Skin epidermis (tissue), 12 donors: Measurements from ENCODE around the gene PGK1.
"Not testable (repeated sequence)": the region's sequence is repeated elsewhere in the genome, so short reads cannot be mapped to it uniquely, and the experiment has no call there.

ENCODE experiments used
- H3K27ac ChIP-seq, 21 experiments: fragments of 200-600 bp; sonication (generic) in 11 of 21; one replicate each; pipeline ENCODE4 v1.5.0; 2020; ENCODE audit warnings: mild to moderate bottlenecking in 3 of 21, inconsistent platforms in 2 of 21, moderate library complexity in 2 of 21
- H3K4me3 ChIP-seq, 7 experiments: fragments of 200-600 bp; sonication (generic) in 2 of 7; one replicate each; pipeline ENCODE4 v1.5.0; 2020; ENCODE audit warnings: inconsistent platforms in 2 of 7, mild to moderate bottlenecking in 2 of 7, moderate library complexity in 1 of 7

PGK1 gene

GRCh38 chrX:78109458-78109857 is 5.4 kb downstream of the PGK1 start:
- no peak overlapping the region for H3K27ac ChIP-seq
- no peak overlapping the region for H3K4me3 ChIP-seq

- Histone ChIP-seq H3K4me3 (no peak overlapping the region), H3K27ac (no peak overlapping the region)
Observed at GRCh38 chrX:78111140-78111931, 7.3 kb downstream of the PGK1 start.

- Histone ChIP-seq H3K4me3 (no peak overlapping the region), H3K27ac (no peak overlapping the region)
Observed at GRCh38 chrX:78116365-78116764, 12.3 kb downstream of the PGK1 start.

- H3K4me3 ChIP-seq, result no peak overlapping the region
- H3K27ac ChIP-seq, result no peak overlapping the region
Observed at GRCh38 chrX:78116766-78117165, 12.7 kb downstream of the PGK1 start.

- no peak overlapping the region for H3K4me3 ChIP-seq
Observed at GRCh38 chrX:78118628-78119027, 14.6 kb downstream of the PGK1 start.

GRCh38 chrX:78119521-78120227 is 15.6 kb downstream of the PGK1 start:
- no peak overlapping the region for H3K4me3 ChIP-seq
- no peak overlapping the region for H3K27ac ChIP-seq

More at GRCh38 chrX:78118628-78119027, 14.6 kb downstream of the PGK1 start:
- H3K27ac ChIP-seq, result no peak overlapping the region

DNA sequence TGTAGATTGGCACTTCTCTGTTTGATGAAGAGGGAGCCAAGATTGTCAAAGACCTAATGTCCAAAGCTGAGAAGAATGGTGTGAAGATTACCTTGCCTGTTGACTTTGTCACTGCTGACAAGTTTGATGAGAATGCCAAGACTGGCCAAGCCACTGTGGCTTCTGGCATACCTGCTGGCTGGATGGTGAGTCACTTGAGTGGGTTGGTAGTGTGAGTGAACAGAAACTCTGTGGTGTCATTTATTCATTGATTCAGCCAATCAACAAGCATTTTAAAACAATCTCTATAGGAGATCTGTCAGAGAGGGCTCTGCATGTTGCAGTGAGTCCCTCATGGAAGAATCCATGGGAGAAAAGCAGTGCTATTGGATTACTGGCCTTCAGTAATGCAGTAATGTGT is 19.1 kb downstream of the PGK1 start:
- Histone ChIP-seq H3K27ac (no peak overlapping the region), H3K4me3 (no peak overlapping the region)

DNA sequence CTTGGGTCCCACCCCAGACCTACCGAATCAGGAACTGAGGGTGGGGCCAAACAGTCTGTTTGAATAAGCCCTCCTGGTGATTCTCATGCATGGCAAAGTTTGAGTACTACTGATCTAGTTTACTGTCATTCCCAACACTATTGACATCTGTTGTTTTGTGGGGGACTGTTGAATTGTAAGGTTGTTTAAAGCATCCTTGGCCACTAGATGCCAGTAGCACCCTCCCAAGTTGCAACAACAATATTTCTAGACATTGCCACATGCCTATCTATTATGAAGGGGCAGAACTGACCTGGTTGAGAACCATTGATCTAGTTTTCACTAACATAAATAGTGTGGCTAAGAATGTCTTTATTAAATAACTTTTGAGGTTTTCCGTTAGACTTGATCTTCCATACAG is 20.3 kb downstream of the PGK1 start:
- H3K4me3 ChIP-seq, result no peak overlapping the region
- H3K27ac ChIP-seq, result no peak overlapping the region

DNA sequence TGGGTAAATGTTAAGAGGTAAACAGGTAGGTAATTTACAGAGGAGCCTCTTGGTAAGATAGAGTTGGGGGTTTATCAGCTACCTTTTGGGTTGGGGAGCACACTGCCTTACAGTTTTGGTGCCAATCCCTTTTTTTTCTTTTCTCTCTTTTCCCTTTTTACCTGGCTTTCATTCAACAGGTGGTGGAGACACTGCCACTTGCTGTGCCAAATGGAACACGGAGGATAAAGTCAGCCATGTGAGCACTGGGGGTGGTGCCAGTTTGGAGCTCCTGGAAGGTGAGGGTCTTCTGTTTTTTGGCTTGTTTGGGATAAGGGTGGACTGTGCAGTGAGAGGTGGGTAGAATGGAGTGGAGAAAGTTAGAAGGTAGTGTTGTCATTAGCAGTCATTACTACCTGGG is 21.1 kb downstream of the PGK1 start:
- Histone ChIP-seq H3K27ac (no peak overlapping the region), H3K4me3 (no peak overlapping the region)

GRCh38 chrX:78125781-78126180 is 21.7 kb downstream of the PGK1 start:
- not testable (repeated sequence) for H3K4me3 ChIP-seq, H3K27ac ChIP-seq

GRCh38 chrX:78129714-78130113 is 25.7 kb downstream of the PGK1 start:
- Histone ChIP-seq H3K27ac (no peak overlapping the region), H3K4me3 (no peak overlapping the region)

GRCh38 chrX:78130396-78130795 is 26.3 kb downstream of the PGK1 start:
- no peak overlapping the region for H3K4me3 ChIP-seq
- no peak overlapping the region for H3K27ac ChIP-seq

DNA sequence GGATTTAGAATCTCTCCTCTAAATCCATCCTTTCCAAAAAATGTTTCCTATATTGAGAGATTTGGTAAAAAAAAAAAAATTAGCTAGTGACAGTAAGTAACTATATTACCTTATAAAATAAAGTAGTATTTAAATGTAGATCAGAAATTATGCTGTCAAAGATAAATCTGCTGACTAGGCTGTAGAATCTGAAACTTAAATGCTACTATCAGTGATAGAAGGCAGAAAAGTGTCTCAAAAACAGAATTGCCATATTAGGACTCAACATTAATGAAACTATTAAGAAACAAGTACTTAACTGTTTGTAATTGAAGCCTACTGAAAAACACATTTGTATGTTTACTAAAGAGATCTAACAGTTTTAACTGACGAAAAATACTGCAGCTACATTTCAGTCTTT is 27.1 kb downstream of the PGK1 start:
- Histone ChIP-seq H3K4me3 (no peak overlapping the region), H3K27ac (no peak overlapping the region)

- Histone ChIP-seq H3K27ac (no peak overlapping the region), H3K4me3 (no peak overlapping the region)
Observed at GRCh38 chrX:78133238-78133960, 29.4 kb downstream of the PGK1 start.

DNA sequence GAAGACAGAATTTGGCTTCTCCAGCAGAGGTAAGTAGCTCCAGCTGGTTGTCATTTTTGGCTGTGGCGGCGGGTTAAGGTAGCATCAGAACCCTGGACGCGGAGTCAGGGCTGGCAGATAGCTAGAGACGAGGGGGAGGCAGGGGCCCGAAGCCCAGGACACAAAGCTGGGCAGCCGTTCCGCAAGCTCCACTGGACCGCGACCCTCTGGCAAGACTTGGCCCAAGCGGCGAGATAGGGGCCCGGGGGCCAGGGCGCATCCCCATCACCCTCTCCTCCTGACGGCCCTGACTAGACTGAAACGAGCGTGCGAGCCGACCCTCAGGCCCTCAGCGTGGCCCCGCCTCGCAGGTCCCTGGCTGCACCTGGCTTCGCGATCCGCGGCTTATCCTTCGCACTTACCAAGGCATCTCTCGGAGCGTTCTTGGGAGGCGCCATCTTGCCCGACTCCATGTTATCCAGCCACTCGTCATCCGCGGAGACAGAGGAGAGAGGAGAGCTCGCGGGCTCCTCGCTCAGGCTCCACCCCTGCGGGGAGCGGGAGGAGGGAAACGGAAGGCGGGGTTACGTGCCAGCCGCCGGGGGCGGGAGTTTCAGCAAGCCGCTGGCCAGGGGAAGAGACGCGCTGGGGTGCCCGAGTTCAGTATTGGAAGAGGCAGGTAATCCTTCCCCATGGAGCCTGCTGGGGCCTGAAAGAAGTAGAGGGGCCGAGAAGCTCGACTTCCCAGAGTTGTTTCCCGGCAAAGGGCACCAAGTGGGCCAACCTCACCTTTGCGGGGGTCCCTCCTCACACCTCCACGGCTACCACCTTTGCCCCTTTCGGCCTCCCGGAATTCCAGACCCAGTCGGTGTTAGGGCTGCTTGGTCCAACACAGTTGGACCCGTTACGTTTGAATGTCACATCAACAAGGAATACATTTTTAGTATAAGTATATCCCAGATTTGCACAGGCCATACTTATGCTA is 35.4 kb downstream of the PGK1 start, which contains the start of gene TAF9B:
TSS of gene TAF9B (minus strand) at position 491 of the 964 bp plus-strand sequence. CDS start at position 452, 39 bp downstream.
- peak within 1 kb of the TSS in 19 of 21 experiments; percentile 31 to 87 (median 78) for H3K27ac ChIP-seq
- peak within 1 kb of the TSS; percentile 49 to 70 (median 57) for H3K4me3 ChIP-seq

DNA sequence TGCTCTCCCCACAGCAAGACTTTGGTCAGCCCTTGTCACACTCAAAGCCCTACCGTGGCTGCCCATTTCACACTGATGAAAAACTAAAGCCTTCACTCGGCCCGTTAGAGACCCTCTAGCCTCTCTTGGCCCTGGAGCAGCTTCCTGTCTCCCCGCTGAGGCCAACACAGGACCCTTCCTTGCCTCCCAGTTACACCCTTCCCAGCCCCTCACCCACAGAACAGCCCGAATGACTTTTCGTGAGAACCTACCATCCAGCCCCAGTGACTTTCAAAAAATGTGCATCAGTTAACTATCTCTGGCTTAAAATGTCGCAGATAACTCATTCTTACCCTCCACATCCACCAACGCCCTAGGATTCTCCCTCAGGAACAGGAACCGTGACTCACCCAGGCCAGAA is 36.2 kb downstream of the PGK1 start:
- Histone ChIP-seq H3K4me3 (peak overlapping the region in 1 of 7 experiments; percentile 68), H3K27ac (no peak overlapping the region)

GRCh38 chrX:78147002-78147540 is 43.0 kb downstream of the PGK1 start:
- H3K27ac ChIP-seq, H3K4me3 ChIP-seq: not testable (repeated sequence)

DNA sequence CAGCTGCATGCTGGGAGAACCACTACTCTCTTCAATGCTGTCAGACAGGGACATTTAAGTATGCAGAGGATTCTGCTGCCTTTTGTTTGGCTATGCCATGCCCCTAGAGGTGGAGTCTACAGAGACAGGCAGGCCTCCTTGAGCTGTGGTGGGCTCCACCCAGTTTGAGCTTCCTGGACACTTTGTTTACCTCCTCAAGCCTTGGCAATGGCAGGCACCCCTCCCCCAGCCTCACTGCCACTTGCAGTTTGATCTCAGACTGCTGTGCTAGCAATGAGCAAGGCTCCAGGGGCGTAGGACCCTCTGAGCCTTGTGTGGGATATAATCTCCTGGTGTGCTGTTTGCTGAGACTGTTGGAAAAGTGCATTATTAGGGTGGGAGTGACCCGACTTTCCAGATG is 53.3 kb downstream of the PGK1 start:
- H3K27ac ChIP-seq, H3K4me3 ChIP-seq: not testable (repeated sequence)

DNA sequence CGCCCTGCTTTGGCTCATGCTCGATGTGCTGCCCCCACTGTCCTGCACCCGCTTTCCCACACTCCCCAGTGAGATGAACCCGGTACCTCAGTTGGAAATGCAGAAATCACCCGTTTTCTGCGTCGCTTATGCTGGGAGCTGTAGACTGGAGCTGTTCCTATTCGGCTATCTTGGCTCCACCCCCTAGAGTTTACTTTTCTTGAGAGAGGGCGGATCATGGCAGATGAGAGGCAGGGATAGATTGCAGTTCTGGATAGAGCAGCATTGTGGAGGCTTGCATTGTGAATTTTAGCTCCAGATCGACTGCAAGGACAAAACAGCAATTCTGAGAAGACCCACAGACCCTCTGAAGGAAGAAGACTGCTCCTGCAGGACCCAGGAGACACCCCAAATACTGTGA is 53.8 kb downstream of the PGK1 start:
- H3K4me3 ChIP-seq, H3K27ac ChIP-seq: not testable (repeated sequence)
